ENCODE results near the gene CIITA.

CIITA gene

GRCh38 chr16:10906914-10907756 lies 30.1 kb downstream of the CIITA start:
- no peak overlapping the region for H3K4me3 ChIP-seq (ENCODE audit: low read depth, low read length)
- no peaks in the 10 kb centered on the region for H3K27me3 ChIP-seq (ENCODE audit: control insufficient read depth, insufficient read depth, low read length)
- H3K36me3 ChIP-seq (ENCODE audit: control insufficient read depth, insufficient read depth, low read length) = no peaks in the 10 kb centered on the region
- no peak overlapping the region for H2AFZ ChIP-seq
- H3K27ac ChIP-seq = no peak overlapping the region
- H3K9me3 ChIP-seq (ENCODE audit: control insufficient read depth, low read length) = no peaks in the 10 kb centered on the region
- H3K9ac ChIP-seq = no peak overlapping the region
- TF ChIP-seq, protein P1, sequence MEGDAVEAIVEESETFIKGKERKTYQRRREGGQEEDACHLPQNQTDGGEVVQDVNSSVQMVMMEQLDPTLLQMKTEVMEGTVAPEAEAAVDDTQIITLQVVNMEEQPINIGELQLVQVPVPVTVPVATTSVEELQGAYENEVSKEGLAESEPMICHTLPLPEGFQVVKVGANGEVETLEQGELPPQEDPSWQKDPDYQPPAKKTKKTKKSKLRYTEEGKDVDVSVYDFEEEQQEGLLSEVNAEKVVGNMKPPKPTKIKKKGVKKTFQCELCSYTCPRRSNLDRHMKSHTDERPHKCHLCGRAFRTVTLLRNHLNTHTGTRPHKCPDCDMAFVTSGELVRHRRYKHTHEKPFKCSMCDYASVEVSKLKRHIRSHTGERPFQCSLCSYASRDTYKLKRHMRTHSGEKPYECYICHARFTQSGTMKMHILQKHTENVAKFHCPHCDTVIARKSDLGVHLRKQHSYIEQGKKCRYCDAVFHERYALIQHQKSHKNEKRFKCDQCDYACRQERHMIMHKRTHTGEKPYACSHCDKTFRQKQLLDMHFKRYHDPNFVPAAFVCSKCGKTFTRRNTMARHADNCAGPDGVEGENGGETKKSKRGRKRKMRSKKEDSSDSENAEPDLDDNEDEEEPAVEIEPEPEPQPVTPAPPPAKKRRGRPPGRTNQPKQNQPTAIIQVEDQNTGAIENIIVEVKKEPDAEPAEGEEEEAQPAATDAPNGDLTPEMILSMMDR (IDR thresholded peaks at IDR 0.05) = no peak
- no peak overlapping the region for H3K4me2 ChIP-seq (ENCODE audit: low read length)
- no peaks in the 10 kb centered on the region for H3K4me1 ChIP-seq
- no peaks in the 10 kb centered on the region for H3K79me2 ChIP-seq

- TF ChIP-seq, protein P1 (IDR thresholded peaks at IDR 0.05) = no peak
- Histone ChIP-seq H2AFZ (no peak overlapping the region), H3K4me1 (no peaks in the 10 kb centered on the region), H3K27ac (no peak overlapping the region), H3K79me2 (no peaks in the 10 kb centered on the region), H3K27me3 (ENCODE audit: control insufficient read depth, insufficient read depth, low read length) (no peaks in the 10 kb centered on the region), H3K36me3 (ENCODE audit: control insufficient read depth, insufficient read depth, low read length) (no peaks in the 10 kb centered on the region), H3K9ac (no peak overlapping the region), H3K9me3 (ENCODE audit: control insufficient read depth, low read length) (no peaks in the 10 kb centered on the region), H3K4me3 (ENCODE audit: low read depth, low read length) (no peak overlapping the region), H3K4me2 (ENCODE audit: low read length) (no peak overlapping the region)
Observed at GRCh38 chr16:10907757-10908045, 30.7 kb downstream of the CIITA start.

DNA sequence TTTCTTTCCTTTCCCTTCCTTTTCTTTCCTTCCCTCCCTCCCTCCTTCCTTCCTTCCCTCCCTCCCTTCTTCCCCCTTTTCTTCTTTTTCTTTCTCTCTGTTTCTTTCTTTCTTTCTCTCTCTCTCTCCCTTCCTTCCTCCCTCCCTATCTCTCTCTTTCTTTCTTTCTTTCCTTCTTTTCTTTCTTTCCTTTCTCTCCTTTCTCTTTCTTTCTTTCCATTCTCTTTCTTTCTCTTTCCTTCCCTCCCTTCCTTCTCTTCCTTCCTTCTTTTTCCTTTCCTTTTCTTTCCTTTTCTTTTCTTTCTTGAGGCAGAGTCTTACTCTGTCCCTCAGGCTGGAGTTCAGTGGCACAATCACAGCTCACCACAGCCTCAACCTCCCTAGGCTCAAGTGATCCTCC lies 34.3 kb downstream of the CIITA start:
- H3K4me2 ChIP-seq (ENCODE audit: low read length) = no peak overlapping the region
- no peak overlapping the region for H3K4me3 ChIP-seq (ENCODE audit: low read depth, low read length)
- TF ChIP-seq, protein P1 (IDR thresholded peaks at IDR 0.05) = no peak

DNA sequence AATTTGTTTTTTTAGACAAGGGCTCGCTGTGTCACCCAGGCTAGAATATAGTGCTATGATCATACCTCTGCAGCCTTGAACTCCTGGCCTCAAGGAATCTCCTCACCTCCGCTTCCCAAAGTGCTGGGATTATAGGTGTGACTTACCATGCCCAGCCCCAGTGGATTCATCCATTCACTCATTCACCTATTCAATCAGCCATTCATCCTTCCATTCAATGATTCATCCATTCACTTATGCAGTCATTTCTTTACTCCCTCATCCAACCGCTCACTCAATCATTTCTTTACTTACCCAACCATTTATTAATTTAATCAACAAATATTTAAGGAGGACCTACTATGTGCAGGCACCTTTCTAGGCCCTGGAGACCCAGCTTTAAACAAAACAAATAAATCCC lies 39.5 kb downstream of the CIITA start:
- H3K4me3 ChIP-seq (ENCODE audit: low read depth, low read length) = no peak overlapping the region
- no peak overlapping the region for H3K9ac ChIP-seq
- no peak overlapping the region for H2AFZ ChIP-seq
- H3K27me3 ChIP-seq (ENCODE audit: control insufficient read depth, insufficient read depth, low read length) = no peaks in the 10 kb centered on the region
- TF ChIP-seq, protein P1 (IDR thresholded peaks at IDR 0.05) = no peak
- H3K79me2 ChIP-seq = no peaks in the 10 kb centered on the region
- H3K9me3 ChIP-seq (ENCODE audit: control insufficient read depth, low read length) = no peaks in the 10 kb centered on the region
- H3K4me1 ChIP-seq = peaks cover 2% of the 10 kb centered on the region
- H3K36me3 ChIP-seq (ENCODE audit: control insufficient read depth, insufficient read depth, low read length) = no peaks in the 10 kb centered on the region
- H3K27ac ChIP-seq = no peak overlapping the region
- no peak overlapping the region for H3K4me2 ChIP-seq (ENCODE audit: low read length)

More for the DNA sequence above, 34.3 kb downstream of the CIITA start:
- H3K36me3 ChIP-seq (ENCODE audit: control insufficient read depth, insufficient read depth, low read length) = no peaks in the 10 kb centered on the region
- H3K9me3 ChIP-seq (ENCODE audit: control insufficient read depth, low read length) = no peaks in the 10 kb centered on the region
- H3K27me3 ChIP-seq (ENCODE audit: control insufficient read depth, insufficient read depth, low read length) = no peaks in the 10 kb centered on the region
- no peaks in the 10 kb centered on the region for H3K4me1 ChIP-seq
- H3K27ac ChIP-seq = no peak overlapping the region
- H2AFZ ChIP-seq = no peak overlapping the region
- no peaks in the 10 kb centered on the region for H3K79me2 ChIP-seq
- H3K9ac ChIP-seq = no peak overlapping the region
